TTC549 (cell line): ENCODE results near the gene TBC1D23.
"Not testable (repeated sequence)": the region's sequence is repeated elsewhere in the genome, so short reads cannot be mapped to it uniquely, and the experiment has no call there.

ENCODE experiments used
- FAIRE-seq: peaks from 2 replicates; lab custom pipeline; 2012; peaks lifted over from hg19 to GRCh38; lab: Jason Lieb, UNC

TBC1D23 gene

DNA sequence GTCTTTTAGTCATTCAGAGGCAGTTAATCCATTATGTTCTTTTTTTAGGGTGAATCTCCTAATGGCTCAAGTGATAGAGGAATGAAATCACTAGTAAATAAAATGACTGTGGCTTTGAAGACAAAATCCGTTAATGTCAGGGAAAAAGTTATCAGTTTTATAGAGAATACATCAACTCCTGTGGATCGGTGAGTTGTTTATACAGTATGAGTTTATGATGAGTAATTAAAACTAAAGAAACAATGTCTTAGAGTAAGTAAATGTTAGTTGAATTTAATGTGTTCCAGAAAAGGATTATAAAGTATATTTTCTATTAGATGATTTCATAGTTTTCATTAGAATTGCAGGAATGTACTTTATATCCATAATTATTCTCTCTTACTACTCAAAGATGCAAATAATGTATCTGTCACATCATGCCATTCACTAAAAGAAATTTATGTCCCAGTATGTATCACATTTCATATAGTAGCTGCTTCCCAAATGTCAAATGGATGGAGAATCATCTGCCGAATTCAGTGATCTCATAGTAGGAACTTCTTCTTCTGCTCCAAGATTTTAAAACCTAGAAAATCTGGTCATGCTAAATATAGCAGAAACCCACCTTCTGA is 49.7 kb downstream of the TBC1D23 start:
- no peak for FAIRE-seq

DNA sequence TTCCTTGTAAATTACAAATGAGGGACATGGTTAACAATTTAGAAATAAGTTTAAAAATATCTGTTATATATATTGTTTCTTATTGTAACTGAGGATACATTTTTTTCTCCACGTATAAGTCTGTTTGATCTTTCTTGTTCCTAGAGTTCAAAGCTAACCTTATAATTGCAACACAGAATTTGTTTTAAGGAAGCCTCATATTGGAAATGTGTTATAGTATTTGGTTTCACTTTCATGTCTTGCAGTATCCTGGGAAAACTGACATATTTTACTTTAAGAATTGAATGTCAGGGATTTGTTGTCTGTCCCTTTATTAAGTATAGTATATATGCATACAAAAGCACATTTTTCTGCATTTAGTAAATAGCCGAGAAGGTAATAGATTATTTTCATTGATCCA is 50.2 kb downstream of the TBC1D23 start:
- no peak for FAIRE-seq

DNA sequence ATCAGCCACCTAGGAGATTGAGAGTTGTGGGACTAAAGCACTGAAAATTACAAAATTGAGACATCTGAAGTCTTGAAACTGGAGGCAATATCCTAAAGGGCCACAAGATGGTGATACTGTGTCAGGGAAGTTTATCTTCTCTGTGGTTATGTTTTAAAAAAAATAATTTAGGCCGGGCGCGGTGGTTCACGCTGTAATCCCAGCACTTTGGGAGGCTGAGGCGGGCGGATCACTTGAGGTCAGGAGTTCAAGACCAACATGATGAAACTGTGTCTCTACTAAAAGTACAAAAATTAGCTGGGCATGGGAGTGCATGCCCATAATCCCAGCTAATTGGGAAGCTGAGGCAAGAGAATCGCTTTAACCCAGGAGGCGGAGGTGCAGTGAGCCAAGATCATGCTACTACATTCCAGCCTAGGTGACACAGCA is 55.9 kb downstream of the TBC1D23 start:
- peak; percentile 9 for FAIRE-seq

GRCh38 chr3:100317912-100318311 is 57.1 kb downstream of the TBC1D23 start:
- FAIRE-seq = no peak

DNA sequence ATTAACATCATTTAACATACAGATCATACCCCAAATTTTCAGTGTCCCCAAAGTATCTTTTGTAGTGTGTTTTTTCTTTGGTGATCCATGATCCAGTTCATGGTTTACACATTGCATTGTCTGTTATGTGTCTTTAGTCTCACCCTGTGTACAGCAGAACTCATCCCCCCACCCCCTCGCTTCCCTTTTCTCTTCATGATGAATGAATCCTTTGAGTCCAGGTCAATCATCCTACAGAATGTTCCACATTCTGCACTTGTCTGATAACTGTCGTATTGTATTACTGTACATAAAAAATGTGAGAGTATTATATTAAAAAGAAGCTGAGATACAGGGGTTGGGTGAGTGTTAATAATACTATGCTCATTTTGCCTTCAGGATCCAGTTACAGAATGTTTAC is 59.2 kb downstream of the TBC1D23 start:
- no peak for FAIRE-seq

GRCh38 chr3:100324044-100324443 is 63.3 kb downstream of the TBC1D23 start:
- FAIRE-seq = no peak

DNA sequence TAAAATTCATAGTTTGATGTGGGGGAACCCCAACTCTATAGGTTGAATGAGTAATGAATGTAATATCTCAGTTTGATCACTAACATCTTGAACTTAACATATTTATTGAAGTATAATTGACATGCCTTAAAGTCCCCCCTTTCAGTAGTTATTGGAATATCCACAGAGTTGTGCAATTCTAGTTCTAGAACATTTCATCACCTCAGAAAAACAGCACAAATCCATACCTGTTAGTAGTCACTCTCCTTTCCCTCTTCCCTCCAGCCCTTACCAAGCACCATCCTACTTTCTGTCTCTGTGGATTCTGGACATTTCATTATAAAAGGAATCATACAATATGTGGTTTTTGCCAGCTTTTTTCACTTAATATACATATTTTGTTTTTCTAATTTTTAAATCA is 65.0 kb downstream of the TBC1D23 start:
- no peak for FAIRE-seq

- FAIRE-seq = not testable (repeated sequence)
These were observed 66.6 kb downstream of the TBC1D23 start for GRCh38 chr3:100327377-100327776.

DNA sequence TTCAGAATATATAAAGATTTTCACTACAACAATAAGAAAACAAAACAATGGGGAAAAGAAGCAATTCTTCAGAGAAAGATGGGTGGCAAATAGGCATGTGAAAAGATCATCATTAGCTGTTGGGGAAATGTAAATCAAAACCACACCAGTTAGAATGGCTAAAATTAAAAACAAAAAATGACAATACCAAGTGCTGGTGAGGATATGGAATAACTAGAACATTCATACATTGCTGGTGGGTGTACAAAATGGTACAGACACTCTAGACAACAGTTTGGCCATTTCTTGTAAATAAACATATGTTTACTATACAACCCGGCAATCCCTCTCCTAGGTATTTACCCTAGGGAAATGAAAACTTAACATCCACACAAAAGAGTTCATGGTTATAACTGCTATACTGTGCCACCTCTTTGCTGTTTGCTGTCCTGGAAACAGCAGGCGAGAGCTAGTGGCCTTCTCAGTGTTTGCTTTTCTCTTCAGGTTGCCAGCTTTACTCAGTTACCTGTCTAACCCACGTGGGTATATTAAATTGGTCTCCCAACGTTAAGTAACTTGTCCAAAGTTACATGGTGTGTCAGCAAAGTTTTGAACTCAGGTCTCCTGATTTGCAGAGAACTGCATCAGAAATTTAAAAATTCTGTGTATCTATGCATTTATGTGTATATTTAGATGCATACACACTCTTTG is 69.2 kb downstream of the TBC1D23 start:
- no peak for FAIRE-seq

GRCh38 chr3:100330651-100331050 is 69.9 kb downstream of the TBC1D23 start:
- FAIRE-seq = no peak

DNA sequence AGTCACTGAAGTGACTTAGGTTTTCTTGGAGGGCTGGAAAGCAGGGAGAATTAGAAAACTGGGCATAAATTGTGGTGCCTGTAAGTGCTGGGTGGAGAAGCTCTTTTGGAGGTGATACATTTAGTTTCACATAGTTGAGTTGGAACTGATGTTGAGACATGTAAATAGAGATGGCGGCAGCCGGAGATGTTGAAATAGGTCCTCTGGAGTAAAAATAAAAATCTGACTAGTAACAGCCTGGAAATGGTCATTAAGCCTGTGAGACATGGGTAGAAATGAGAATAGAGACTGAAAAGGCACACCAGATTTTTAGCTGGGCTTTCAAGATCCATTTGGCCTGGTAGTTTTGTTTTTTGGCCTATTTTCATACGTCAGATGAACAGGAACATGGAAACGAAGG is 70.9 kb downstream of the TBC1D23 start:
- no peak for FAIRE-seq

DNA sequence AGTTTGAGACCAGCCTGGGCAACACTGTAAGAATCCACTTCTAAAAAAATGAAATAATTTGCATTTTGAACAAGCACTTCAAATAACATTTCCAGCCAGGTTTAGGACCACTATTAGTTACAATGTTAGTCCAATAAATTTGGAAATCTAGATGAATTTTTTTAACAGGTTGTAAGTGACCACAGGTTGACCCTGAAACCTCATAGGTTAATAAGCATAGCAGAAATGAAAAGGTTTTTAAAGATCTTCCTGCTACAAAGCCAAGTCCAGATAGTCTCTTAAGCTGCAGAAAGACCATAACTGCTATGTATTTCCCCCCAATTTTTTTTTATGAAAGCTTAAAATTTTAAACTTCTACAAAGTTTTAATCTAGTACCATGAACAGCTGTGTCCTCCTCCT is 72.3 kb downstream of the TBC1D23 start:
- no peak for FAIRE-seq

DNA sequence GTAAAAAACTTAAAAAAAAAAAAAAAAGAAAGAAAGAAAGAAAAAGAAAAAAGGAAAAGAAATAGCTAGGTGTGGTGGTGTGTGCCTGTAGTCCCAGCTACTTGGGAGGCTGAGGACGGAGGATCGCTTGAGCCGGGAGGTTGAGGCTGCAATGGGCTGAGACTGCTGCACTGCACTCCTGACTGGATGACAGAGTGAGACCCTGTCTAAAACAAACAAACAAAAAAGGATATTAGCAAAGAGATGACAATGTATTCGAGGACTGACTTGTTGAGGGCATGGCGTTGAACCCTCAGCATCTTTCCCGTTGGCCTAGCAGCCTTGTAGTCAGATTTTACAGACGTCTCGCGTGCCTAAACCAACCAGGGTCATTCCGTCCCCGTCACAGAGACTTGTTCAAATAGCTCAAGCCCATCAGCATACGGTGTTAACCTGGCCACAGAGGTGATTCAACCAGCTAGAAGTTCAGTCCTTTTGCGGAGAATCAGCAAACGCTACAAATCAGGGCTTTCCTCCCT is 73.2 kb downstream of the TBC1D23 start:
- no peak for FAIRE-seq

DNA sequence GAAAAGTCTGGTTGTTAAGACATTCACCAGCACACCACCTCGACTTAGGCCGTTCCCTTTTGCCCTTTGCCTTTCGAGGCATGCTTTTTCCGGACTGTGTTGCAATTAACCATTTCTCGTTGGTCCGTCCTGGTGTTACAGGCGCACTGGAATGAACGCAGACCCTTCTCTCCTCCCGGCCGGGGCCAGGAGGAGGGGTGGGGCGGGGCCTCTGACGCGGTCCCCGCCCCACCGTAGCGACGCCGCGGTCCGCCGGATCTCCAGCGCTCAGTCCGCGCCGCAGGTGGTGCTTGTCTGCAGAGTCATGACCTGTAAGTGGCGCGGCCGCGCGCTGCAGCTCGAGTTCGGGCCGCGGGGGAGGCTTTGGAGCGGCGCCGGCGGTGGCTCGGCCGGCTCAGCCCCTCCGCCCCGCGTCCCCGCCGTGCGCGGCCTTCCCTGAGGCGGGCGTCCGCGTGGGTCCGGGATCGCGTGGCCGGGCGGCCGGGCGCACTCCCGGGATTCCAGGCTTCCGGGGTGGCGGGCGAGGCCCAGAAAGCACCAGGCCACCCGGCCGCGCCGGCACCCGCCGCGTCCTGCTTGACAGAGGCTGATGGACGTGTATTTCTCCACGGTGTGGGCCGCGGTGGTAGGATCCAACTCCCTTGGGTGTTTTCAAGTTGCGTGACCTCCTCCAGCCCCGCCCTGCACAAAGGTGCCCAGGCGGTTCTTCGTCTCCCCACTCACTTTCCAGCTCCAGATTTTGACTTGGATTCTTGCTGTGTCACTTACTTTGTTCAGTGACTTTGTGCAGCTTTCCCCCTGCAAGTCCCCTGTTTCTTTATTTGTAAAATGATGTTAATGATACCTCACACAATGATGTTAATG is 73.9 kb downstream of the TBC1D23 start, which contains the start of gene NIT2:
NIT2 (plus strand) TSS at position 270 of the 864 bp plus-strand sequence; CDS start at position 305, 35 bp downstream.
- no peak for FAIRE-seq

GRCh38 chr3:100335434-100335833 is 74.6 kb downstream of the TBC1D23 start:
- FAIRE-seq = no peak

DNA sequence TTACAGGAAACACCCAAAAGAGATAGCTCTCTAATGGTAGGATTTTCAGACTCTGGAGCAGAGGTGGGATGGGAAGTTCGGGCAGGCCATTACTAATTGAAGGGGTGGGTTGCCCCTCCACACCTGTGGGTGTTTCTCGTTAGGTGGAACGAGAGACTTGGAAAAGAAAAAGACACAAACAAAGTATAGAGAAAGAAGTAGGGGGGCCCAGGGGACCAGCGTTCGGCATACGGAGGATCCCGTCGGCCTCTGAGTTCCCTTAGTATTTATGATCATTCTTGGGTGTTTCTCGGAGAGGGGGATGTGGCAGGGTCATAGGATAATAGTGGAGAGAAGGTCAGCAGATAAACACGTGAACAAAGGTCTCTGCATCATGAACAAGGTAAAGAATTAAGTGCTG is 75.4 kb downstream of the TBC1D23 start:
- FAIRE-seq = not testable (repeated sequence)

DNA sequence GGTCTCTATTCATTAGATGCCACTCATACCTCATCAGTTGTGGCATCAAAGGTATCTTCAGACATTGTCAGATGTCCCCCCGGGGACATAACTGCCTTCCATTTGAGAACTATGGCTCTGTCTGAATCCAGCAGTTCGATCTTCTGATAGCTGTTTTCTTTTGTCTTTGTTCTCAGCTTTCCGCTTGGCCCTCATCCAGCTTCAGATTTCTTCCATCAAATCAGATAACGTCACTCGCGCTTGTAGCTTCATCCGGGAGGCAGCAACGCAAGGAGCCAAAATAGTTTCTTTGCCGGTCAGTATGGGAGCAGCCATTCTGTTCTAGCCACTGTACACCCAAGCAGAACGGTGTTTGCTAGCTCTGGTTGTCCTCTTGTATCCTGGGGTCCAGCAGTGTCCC is 78.1 kb downstream of the TBC1D23 start:
- FAIRE-seq = no peak

GRCh38 chr3:100339786-100340185 is 79.0 kb downstream of the TBC1D23 start:
- no peak for FAIRE-seq

DNA sequence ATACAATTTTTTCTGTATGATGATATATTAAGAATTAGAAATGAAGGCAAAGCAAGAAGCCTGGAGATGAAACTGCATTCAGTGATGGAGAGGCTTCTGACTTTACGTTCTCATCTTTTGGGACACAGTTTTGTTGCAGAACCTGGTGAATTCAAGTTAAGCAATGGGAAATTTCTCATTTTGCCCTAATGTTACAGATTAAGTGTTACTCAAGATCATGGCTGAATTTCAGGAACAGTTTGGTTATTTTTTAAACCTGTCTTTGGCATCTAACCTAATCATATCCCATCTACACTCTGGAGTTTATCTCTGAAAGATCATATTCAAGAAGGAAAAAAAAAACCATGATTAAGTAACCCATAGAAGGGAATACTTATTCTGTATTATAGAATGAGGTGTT is 79.7 kb downstream of the TBC1D23 start:
- FAIRE-seq = no peak

GRCh38 chr3:100348727-100349126 is 87.9 kb downstream of the TBC1D23 start:
- FAIRE-seq = no peak

DNA sequence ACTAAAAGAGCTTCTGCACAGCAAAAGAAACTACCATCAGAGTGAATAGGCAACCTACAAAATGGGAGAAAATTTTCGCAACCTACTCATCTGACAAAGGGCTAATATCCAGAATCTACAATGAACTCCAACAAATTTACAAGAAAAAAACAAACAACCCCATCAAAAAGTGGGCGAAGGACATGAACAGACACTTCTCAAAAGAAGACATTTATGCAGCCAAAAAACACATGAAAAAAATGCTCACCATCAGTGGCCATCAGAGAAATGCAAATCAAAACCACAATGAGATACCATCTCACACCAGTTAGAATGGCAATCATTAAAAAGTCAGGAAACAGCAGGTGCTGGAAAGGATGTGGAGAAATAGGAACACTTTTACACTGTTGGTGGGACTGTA is 91.0 kb downstream of the TBC1D23 start:
- FAIRE-seq = not testable (repeated sequence)

DNA sequence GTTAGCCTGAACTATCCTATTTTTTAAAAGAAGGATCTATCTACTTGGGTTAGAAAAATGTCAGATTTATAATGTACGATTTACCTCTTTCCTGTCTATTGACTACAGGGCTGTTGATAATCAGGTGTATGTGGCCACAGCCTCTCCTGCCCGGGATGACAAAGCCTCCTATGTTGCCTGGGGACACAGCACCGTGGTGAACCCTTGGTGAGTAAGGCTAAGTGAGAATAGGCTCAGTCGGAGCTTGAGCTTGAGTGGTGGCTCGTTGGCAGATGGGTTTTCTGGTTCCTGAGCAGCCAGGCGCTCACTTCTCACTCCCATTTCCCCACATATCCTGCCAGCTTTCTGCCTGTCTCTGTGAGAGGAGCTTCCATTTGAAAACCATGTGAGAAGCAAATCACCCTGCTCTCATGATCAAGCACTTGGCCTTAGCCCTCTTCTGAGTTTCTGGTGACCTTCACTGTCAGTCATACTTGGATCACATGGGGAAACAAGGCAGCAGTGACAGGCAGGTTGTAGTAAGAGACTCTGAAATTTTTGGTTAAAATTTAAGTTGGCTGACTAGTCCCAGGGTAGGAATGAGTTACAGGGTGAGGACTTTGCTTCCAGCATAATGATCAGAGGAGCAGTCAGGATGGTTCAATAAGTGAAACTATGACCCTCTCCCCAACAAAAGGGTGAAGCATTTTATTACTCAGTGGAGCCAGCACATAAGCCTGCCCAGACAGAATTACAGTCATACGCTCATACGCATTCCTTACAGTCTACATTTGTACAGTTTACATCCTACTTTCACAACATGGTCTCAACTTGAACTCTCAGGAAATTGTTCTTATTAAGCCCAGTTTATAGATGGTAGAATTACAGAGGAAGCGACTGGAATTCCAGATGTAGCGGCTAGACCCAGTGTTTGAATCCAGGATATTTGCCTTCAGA is 91.8 kb downstream of the TBC1D23 start:
- FAIRE-seq = no peak
